ENCODE data around the gene EGFR.

Gene EGFR

DNA sequence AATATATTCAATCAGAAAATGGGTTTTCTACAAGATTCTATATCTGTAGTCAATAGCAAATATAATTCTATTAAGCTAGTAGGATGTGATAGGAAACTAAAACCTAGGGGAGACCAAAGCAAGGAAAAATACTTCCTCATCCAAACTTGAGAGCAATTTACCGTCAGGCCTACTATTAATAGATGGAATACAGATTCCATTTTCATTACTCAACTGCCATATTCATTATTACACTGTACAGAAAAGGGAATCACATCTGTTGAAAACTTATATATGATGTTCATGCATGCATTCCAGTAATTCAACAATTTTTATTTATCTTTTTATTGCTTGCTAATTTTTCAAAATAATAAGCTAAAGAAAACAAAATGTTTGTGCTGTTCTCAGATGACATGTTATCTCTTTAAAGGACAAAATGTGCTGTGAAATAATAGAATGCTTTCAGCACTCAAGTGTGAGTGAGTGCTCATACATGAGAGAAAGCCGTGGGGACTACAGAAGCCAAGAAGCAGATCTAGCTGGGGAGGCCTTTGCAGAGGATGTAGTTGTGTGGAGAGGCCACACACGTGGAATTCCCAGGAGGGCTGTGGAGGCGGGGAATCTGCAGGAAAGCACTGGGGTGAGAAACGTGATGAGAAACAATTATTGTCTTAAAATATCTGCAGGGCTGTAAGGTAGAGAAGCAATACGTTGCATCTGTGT lies 110.0 kb downstream of the EGFR start:
- no peak for ATAC-seq (ENCODE audit: insufficient read depth, low read depth)
- H3K79me2 ChIP-seq (ENCODE audit: insufficient read depth, low read length), result no peaks in the 10 kb centered on the region
- no peaks in the 10 kb centered on the region for H3K4me1 ChIP-seq (ENCODE audit: insufficient read depth, low read length)
- no peaks in the 10 kb centered on the region for H4K20me1 ChIP-seq (ENCODE audit: insufficient read depth, low read length)
- no peak overlapping the region for H3K4me2 ChIP-seq (ENCODE audit: insufficient read depth, low read length)
- no peaks in the 10 kb centered on the region for H3K36me3 ChIP-seq (ENCODE audit: insufficient read depth, low read length)
- H2AFZ ChIP-seq (ENCODE audit: low read depth, low read length), result no peak overlapping the region
- no peaks in the 10 kb centered on the region for H3K27me3 ChIP-seq (ENCODE audit: insufficient read depth, low read length, poor library complexity)
- TF ChIP-seq EZH2 (IDR thresholded peaks at IDR 0.05; ENCODE audit: borderline replicate concordance, low read depth, low read length, severe bottlenecking), result no peak
- no peak overlapping the region for H3K9ac ChIP-seq (ENCODE audit: low read depth, low read length)
- no peak overlapping the region for H3K4me3 ChIP-seq (ENCODE audit: low read depth in 1 of 2, low read length in 2 of 2)
- no peak for DNase-seq
- H3K9me3 ChIP-seq (ENCODE audit: insufficient read depth, low read length, severe bottlenecking), result no peaks in the 10 kb centered on the region
- no peak overlapping the region for H3K27ac ChIP-seq (ENCODE audit: low read length)

DNA sequence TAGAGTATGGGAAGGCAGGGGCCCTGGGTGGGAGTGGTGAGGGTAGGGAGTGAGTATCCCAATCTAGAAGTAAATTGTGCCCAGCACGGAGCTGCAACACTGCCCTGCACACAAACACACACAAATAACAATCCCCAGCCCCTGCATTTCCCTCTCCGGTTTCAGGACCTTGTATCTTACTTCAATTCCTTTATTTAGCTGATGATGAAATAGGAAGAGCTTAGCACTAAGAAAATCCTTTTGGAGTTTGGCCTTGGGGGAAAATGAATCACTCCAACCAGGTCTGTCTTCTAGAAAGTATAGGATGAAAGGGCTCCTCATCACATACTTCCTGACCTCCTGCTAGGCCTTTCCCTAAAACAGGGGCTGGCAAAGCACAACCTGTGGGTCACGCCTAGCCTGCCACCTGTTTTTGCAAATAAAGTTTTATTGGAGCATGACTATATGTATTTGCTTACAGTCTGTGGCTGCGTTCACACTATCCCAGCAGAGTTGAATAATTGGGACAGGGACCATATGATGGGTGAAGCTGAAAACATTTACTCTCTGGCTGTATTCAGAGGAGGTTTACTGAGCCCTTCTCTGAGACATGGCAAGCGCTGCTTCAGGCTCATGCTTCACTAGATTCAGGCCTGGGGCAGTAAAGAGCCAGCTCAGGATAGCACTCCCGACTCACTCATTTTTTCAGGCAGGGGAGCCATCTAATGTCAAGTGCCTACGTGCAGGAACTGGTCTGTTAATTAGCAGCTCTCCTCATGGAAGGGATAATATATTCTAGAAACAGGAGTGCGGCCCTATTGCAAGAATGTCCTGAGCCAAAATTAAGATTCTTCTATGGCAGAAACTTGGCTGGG lies 111.0 kb downstream of the EGFR start:
- H3K4me3 ChIP-seq (ENCODE audit: low read depth in 1 of 2, low read length in 2 of 2), result no peak overlapping the region
- no peak for TF ChIP-seq EZH2 (IDR thresholded peaks at IDR 0.05; ENCODE audit: borderline replicate concordance, low read depth, low read length, severe bottlenecking)
- TF ChIP-seq, protein P1, sequence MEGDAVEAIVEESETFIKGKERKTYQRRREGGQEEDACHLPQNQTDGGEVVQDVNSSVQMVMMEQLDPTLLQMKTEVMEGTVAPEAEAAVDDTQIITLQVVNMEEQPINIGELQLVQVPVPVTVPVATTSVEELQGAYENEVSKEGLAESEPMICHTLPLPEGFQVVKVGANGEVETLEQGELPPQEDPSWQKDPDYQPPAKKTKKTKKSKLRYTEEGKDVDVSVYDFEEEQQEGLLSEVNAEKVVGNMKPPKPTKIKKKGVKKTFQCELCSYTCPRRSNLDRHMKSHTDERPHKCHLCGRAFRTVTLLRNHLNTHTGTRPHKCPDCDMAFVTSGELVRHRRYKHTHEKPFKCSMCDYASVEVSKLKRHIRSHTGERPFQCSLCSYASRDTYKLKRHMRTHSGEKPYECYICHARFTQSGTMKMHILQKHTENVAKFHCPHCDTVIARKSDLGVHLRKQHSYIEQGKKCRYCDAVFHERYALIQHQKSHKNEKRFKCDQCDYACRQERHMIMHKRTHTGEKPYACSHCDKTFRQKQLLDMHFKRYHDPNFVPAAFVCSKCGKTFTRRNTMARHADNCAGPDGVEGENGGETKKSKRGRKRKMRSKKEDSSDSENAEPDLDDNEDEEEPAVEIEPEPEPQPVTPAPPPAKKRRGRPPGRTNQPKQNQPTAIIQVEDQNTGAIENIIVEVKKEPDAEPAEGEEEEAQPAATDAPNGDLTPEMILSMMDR (IDR thresholded peaks at IDR 0.05; ENCODE audit: borderline replicate concordance, extremely low read depth, low read length, poor library complexity, severe bottlenecking), result no peak
- no peaks in the 10 kb centered on the region for H3K79me2 ChIP-seq (ENCODE audit: insufficient read depth, low read length)
- H3K27ac ChIP-seq (ENCODE audit: low read length), result no peak overlapping the region
- no peak overlapping the region for H3K4me2 ChIP-seq (ENCODE audit: insufficient read depth, low read length)
- no peak for ATAC-seq (ENCODE audit: insufficient read depth, low read depth)
- H3K9me3 ChIP-seq (ENCODE audit: insufficient read depth, low read length, severe bottlenecking), result no peaks in the 10 kb centered on the region
- no peak overlapping the region for H3K9ac ChIP-seq (ENCODE audit: low read depth, low read length)
- H3K36me3 ChIP-seq (ENCODE audit: insufficient read depth, low read length), result no peaks in the 10 kb centered on the region
- H3K4me1 ChIP-seq (ENCODE audit: insufficient read depth, low read length), result no peaks in the 10 kb centered on the region
- no peaks in the 10 kb centered on the region for H3K27me3 ChIP-seq (ENCODE audit: insufficient read depth, low read length, poor library complexity)
- no peaks in the 10 kb centered on the region for H4K20me1 ChIP-seq (ENCODE audit: insufficient read depth, low read length)
- no peak for DNase-seq
- H2AFZ ChIP-seq (ENCODE audit: low read depth, low read length), result no peak overlapping the region

DNA sequence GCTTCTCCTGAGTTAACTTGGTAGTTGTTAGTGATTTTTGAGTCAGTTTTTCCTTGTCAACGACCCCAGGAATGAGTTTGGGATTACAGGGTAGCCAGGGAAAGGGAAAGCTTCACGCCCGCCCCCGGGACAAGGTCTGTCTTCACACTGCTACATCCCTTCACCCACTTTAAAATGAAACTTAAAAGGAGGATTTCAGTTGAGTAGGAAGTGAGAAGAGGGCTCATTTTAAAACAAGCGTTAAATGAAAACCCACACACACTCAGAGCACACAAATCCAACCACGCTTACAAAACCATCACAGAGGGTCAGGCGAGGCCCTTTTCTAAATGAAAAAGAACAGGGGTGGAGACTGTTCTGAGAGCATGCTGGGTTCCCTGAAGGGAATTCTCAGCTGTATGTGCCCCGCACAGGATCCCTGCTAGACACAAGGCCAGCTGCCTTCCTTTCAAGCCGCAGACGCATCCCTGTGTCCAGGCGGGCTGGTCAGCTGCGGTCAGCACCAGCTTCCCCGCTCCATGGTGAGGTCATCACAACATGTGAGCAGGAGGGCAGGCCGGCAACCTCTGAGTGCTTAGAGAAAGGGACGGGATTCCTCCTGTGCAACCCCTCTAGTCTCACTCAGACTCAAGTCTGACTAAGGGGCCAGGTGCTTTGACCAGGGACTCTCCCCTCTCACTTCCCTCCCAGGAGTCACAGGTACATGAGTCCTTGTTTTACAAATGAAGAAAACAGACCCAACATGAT lies 111.8 kb downstream of the EGFR start:
- Histone ChIP-seq H3K27me3 (ENCODE audit: insufficient read depth, low read length, poor library complexity) (no peaks in the 10 kb centered on the region), H3K9ac (ENCODE audit: low read depth, low read length) (no peak overlapping the region), H3K9me3 (ENCODE audit: insufficient read depth, low read length, severe bottlenecking) (no peaks in the 10 kb centered on the region), H3K4me1 (ENCODE audit: insufficient read depth, low read length) (no peaks in the 10 kb centered on the region), H4K20me1 (ENCODE audit: insufficient read depth, low read length) (no peaks in the 10 kb centered on the region), H3K79me2 (ENCODE audit: insufficient read depth, low read length) (no peaks in the 10 kb centered on the region), H2AFZ (ENCODE audit: low read depth, low read length) (no peak overlapping the region), H3K4me2 (ENCODE audit: insufficient read depth, low read length) (no peak overlapping the region), H3K4me3 (ENCODE audit: low read depth in 1 of 2, low read length in 2 of 2) (no peak overlapping the region), H3K36me3 (ENCODE audit: insufficient read depth, low read length) (no peaks in the 10 kb centered on the region), H3K27ac (ENCODE audit: low read length) (no peak overlapping the region)
- DNase-seq (no peak), ATAC-seq (ENCODE audit: insufficient read depth, low read depth) (no peak)
- TF ChIP-seq, protein P1 (IDR thresholded peaks at IDR 0.05; ENCODE audit: borderline replicate concordance, extremely low read depth, low read length, poor library complexity, severe bottlenecking), result no peak
- TF ChIP-seq EZH2 (IDR thresholded peaks at IDR 0.05; ENCODE audit: borderline replicate concordance, low read depth, low read length, severe bottlenecking), result no peak
